T-helper 2 cell treated with Interferon-gamma antibody and Interleukin-4, amounts not matched to agents 100 ng/mL and 5 ng/mL, for 36 hours (primary cell): ENCODE results near the gene ZNF384. TPM values are rescaled to one million over a fixed set of nuclear protein-coding genes. Genes with fewer than 3 reads are reported as not detected.

ENCODE experiments used
- intact Hi-C: fragments of 100-400 bp; cut with micrococcal nuclease; formaldehyde crosslinking; loops from one replicate; pipeline ENCODE4 v1.15.1; 2023
- total RNA-seq: library from RNA; stranded (reverse); gene quantifications from 2 replicates; pipeline ENCODE4 v1.2.3, GENCODE V29; 2022

Gene ZNF384
- total RNA-seq, 1 donor from 2014 or later, result 86.1 TPM

DNA sequence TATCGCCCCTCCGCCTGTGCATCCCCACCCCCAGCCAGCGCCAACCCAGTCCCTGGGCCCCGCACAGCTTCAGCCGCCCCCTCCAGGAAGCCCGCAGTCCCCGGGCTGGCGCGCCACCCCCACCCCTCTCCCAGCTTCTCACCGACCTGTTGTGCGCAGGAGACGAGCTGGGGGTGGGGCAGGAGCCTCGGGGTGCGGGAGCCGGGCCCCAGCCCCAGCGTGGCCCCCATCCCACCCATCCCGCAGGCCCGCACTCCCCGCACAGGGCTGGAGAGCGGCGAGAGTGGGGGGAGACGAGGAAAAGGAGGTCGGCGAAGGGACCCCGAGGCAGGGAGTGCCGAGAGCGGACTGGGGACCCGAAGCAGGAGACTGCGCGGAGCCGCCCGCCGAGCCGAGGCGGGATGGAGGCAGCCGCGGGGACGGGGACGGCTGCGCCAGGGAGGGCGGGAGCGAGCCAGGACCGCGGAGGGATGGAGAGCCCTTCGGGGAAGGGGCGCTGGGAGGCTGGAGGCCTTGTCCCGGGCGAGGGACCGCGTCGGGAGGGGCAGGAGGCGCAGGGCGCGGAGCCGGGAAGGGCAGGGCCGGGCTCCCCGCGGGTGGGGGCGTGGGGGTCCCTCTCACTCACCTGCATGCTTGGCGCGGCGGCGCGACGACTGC lies 10.9 kb upstream of the ZNF384 start:
- intact Hi-C loops, result loop anchor here (1.0 to 5.0 kb wide), 2 partner anchors 11 to 92 kb away; partner anchors contain the start of gene ZNF384

DNA sequence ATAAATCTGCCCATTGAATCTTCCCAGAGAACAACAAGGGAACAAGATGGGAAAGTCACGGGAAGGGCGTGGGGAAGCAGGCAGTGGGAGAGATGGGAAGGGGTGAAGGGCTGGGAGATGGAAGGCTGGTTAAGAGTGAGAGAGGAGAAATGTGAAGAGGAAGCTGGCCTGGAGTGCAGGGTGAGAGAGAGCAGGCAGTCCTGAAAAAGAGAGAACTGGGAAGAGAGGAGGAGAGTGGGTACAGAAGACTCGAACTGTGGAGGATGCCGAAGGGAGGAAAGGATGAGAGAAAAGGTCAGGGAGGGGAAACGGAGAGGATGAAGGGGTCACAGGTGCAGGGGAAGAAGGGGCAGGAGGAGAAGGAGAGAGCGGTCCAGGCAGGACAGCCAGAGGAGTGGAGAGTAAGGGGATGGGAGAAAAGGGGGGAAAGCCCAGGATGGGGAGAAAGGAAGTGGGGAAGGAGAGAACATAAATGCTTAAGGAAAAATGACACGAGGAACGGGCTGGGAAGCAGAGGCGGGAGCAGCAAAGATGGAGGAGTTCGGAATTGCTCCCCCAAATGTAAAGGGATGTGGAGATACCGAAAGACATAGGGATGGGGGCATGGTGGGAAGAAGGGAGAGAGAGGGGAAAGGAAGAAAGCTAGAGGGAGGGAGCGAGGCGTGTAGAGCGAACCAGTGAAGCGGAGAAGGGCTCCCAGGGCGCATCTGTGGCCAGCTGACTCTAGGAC lies 10.2 kb upstream of the ZNF384 start:
- intact Hi-C loops, result no loop called here

DNA sequence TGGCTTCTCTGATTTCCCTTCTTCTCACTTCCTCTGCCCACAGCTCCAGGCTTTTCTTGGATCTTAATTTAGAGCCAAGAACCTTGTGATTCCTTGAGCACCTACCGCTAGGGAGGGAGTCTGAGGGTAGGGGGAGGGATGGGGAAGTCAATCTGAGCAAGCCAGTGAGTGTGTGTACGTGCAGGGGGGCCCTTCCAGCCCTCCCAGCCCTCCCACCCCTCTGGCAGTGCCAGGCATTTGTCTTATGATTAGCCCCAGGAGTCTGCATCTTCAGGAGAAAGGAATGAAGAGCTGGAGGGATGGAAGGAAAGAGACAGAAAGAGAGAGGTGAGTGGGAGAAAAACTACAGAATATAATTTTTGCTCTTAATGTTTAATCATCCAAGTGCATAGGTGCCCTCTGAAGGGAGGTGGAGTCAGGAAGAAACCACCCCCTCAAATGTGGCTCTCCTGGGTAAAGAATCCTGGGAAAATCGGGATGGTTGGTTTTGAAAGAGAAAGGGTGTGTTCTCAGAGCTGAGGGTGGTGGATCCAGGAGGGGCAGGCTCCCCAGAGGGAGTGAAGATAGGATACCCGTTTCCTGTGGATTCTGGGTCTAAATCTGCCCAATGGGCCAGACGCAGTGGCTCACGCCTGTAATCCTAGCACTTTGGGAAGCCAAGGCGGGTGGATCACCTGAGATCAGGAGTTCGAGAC lies 9.3 kb upstream of the ZNF384 start:
- intact Hi-C loops, result no loop called here

DNA sequence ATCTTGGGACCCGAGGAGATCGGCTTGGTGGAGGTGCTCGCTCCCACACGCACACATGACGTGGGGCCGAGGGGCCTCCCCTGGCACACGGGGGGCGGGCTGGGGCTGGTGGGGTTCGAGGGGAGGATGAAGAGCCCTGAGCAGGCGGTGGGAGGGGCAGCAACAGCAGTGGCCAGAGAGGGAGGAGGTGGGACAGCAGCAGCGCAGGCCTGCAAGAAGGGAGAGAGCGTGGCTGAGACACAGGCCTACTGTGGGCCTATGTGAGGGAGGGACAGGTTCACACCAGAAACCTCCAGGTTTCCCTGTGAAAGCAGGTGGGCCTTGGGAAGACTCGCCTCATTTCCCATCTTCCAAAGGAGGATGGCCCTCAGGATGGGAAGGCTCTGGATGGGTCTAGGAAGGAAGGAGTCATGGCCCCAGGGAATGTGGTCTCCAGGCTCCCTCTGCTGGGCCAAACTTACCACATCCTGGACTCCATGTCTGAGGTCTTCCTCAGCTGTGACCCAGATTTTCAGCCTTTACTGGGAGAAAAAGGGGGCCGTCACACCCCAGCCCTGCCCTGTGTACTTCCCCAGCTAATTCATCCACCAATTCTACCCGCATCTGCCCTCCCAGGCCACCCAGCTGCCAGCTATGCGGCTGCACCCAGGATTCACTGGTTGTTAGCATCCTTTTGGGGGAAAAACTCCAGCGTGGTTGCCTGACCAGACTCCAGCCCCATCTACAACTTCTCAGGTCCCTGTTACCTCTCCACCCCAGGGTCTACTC lies 8.6 kb upstream of the ZNF384 start:
- intact Hi-C loops, result no loop called here

DNA sequence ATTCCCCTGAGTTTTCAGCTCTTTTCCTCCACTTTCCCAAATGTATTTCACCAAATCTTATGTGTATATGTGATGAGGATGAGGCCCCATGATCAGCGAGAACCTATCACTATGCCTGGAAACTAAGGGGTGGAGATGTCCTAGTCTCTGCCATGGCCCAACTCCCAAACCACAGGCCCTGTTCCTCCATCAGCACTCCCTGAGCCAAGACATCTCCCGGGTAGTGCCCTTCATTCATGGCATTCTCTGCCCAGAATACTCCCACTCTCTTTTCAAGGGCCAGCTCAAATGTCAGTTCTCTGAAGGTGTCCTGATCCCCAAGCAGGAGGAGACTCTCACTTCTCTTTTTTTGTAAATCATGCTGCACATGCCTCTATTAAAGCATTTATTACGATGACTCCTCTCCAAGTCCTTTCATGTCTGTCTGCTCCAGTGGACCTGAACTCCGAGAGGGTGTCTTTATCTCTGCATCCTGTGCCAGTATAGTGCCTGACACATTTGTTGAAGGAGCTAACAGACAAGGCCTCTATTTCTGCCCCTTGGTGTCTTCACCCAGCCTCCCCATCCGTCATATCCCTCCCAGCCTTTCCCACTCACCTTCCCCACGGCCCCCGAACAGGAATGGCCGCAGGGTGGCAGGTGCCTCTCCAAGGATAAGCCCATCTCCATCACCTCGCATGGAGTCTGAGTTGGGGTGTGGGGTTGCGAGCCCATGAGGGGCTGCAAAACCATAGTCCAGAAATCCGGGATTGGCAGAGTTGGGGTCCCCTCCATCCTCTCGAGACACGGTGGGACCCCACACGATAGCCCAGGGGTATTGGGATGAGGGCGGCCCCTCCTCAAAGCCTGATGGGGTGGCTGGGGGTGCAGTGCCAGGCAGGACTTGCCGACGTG lies 7.8 kb upstream of the ZNF384 start:
- intact Hi-C loops, result no loop called here

DNA sequence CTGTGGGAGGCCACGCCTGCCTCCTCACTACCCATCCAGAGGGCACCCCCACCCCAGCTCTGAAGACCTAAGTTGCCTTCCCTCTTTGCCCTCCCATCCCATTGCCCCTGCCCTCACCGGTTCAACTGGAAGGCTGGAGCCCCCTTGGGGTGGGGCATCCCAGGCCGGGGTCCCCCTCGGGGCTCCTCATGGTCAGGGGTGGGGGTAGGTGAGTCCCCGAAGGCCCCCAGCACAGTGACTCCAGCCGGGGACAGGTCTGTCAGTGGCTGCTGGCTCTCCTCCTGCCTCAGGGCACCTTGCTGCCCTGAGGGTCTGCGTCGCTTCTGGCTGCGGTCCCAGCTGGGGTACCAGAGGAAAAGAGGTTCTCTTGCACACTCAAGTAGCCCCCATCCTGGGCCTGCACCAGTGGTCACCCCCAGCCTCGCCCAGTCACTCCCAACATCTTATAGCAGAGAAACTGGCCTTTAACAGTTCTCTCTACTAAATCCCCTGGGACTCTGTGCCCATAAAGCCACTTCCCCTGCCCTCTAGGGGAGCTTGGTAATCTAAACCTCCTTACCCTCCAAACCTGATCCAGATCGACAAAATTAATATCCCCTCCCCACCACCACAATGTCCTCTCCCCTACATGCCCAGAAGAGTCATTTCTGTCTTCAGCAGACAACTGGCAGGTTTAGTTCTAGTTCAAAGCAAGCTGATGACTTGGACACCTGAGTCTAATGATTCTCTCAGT lies 6.3 kb upstream of the ZNF384 start:
- intact Hi-C loops, result no loop called here

DNA sequence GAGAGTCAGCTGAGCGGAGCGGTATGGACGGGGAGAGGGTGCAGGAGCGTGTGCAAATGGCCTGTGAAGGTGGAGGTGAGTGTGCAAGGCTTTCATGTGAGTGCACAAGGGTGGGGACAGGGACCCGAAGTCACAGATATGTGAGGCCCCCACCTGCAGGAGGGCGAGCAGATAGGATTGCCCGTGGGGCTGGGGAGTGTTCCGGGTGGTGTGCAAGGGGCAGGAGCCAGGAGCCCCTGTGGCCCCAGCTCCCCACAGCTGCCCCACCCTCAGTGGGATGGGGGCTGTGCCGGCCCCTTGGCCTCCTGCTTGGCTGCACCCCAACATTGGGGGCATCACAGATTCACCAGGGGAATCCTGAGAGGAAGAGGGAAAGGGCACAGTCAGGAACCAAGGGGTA lies 5.5 kb upstream of the ZNF384 start:
- intact Hi-C loops, result no loop called here

DNA sequence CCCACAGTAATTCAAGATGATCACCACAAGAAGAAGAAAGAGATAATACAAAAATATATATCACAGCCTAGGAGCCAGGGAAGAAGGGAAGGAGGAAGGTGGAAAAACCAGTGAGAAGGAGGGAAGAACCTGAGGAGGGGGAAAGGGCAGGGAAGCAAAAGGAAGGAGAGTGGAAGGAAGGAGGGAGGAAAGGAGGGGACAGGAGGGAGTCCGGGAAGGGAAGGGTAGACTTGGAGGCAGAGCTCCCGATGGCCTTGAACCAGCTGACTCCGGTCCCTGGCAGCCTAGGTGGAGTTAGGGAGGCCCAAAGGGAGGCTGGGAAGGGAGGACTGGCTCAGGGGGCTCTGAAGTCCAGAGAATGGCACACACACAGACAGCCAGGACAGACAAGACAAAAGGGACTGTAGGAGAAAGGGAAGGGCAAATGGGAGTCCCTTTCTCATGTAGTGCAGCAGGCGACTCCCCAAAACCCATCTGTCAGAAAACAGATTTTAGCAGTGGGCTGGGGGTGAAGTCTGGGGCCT lies 4.7 kb upstream of the ZNF384 start:
- intact Hi-C loops, result no loop called here

DNA sequence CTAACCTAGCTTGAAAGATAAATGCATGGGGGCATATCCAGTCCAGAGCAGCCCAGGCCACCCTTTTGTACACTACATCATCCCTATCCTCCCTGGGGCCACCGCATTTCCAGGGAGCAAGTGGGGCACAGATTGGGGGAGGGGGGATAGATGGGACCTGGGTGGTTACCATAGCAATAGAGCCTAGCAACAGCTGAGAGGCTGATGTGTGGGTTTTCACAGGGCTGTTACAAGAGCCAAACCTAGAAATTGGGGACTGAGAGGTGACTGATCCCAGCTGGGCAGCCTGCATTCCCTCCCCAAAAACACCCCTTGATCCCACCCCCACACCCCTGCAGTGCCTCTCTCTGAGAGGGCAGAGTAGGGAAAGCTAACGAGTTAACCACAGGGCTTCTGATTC lies 3.7 kb upstream of the ZNF384 start:
- intact Hi-C loops, result no loop called here

DNA sequence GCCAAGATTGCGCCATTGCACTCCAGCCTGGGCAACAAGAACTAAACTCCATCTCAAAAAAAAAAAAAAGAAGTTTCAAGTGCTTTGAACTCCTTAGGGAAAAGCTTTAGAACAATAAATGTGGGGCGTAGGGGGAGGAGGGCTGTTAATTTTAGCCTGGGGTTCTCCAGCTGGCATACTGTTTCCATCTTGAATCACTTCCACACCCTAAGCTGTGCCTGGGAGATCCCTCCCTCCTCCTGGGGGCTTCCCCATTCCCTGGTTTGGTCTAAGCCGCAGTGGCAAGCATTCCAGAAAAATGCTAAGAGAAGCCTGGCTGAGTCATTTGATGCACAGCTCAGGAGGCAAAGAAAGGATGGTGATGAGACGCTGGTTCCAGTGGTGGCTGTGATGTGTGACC lies 2.3 kb upstream of the ZNF384 start:
- intact Hi-C loops, result no loop called here

DNA sequence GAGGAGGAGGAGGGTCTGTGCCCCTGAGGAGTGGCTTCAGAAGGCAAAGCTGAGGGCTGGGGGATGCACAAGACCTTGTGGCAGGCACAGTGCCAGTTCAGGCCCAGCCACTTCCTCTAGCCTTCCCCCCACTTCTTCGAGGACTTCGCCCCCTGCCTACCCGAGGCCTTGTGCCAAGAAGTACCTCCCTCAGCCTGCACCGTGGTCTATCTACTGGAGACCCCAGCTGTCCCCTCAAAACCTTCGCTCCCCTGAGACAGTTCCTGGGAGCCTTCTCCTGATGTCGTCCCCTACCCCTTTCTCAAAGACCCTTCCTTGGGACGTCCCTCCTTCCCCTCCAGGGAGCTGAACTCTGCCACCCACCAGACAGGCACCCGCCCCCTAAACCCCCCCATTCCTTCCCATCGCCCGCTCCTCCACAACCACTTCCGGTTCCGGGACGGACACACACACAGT lies 604 bp downstream of the ZNF384 start:
- intact Hi-C loops, result loop anchor here (2.0 to 5.0 kb wide), 4 partner anchors 79 to 194 kb away; partner anchors contain the start of genes NCAPD2, P3H3, PTMS and SPSB2

DNA sequence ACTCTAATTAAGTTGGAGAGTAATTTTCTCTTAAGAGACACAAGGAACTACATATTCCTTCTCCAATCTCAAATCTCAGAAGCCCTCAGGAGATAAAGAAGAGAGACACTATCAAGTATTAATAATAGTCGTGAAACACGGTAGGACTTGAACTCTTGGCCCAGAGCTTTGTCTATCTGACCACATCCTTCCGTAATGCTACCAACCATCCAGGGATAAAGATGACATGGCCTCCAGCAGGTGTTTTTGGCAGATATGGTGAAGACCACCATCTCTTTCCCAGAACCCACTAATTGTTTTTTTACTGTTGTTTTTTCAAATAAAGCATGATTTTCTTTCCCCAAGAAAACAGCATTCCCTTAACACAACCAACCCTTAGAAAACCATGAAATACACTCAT lies 3.4 kb downstream of the ZNF384 start:
- intact Hi-C loops, result loop anchor here (5.0 kb wide), 2 partner anchors 81 to 141 kb away; partner anchors contain the start of genes P3H3 and PTMS

DNA sequence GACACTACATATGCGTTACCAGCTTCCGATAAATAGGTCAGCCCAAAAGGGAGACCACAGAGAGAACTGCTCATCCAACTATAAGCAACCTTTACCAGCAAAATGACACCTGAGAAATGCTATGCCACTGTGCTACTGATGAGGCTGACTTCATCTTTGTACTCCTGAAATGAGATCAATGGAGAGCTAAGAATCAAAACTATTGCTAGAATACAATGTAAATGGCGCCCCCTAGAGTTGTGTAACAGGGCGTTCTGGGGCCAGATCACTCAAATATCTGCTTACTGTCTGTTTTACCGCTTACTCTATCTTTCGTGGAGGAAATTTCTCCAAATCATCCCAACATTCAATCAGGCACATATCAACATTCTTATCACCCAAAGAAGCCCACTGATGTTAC lies 4.6 kb downstream of the ZNF384 start:
- intact Hi-C loops, result loop anchor here (5.0 kb wide), 2 partner anchors 83 to 143 kb away; partner anchors contain the start of genes P3H3 and PTMS

DNA sequence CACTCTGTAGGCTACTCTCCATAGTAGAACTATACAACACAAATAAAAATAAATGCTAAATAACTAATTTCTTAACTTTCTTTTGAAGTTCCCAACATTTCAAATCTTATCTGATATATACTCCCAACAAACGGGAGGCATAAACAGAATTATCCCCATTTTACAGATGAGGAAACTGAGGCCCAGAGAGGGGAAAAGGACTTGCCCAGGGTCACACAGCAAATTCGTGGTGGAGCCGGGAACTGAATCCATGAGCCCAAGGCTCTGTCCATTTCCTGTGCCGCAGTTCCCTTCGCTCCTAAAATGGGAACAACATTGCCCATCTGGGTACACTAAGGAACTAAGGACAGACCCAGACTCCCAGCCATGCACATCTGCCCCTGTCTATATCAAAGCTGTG lies 12.2 kb downstream of the ZNF384 start:
- intact Hi-C loops, result no loop called here

DNA sequence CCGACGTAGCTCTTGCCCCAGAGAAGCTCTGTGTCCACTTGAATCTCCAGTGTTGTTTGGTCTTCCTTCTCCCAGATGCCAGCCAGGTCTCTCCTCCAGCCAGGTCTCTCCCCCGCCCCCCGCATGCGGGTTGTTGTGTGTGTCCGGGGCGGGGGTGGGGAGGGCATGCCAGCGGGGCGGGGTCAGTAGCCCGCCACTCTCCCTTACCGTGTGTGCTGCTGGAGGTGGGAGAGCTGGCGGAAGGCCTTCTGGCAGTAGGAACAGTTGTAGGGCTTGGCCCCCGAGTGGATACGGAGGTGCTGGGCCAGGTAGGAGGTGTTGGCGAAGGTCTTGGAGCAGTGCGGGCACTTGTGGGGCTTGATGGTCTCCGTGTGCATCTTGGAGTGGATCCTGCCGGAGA lies 17.0 kb downstream of the ZNF384 start:
- intact Hi-C loops, result no loop called here

DNA sequence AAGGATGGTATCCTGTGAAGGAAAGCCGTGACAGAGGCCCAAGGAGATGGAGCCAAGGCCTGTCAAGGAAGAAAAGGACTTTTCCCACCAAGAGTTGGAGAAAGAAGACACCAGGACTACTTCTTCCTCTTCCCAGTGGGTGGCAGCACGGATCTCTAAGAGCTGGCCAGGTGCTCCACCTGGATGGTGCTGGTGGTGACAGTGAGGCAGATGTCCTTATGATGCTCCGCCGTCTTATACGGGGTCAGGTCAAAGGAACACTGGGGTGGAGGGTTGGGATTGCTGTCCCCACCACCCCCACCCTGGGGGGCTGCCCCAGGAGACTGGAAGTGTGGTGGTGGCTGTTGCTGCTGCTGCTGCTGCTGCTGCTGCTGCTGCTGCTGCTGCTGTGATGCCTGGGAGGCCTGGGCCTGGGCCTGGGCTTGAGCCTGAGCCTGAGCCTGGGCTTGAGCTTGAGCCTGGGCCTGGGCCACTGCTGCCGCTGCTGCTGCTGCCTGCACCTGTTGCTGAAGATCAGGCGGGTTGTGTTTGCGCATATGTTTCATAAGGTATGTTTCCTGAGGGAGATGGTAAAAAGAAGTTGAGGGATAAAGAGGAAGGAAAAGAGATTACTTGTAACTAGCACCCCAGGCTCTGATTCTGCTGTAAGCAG lies 21.5 kb downstream of the ZNF384 start:
- intact Hi-C loops, result no loop called here

DNA sequence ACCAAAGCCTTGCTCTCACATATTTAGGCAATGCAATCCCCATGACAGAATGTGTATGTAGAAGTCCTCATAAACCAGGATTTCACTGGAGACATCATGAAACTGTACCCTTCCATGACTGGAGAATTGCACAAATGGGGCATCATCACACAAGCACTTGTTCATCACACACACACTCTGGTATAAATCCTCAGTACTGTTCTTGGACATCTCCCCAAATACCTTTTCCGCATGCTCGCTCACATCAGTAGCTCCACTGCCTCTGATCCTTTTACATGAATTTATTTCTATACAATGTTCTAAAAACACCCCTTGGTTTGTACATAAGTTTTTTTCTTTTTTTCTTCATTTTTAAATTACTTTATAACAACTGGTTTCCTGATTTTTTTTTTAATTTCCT lies 23.0 kb downstream of the ZNF384 start:
- intact Hi-C loops, result no loop called here

DNA sequence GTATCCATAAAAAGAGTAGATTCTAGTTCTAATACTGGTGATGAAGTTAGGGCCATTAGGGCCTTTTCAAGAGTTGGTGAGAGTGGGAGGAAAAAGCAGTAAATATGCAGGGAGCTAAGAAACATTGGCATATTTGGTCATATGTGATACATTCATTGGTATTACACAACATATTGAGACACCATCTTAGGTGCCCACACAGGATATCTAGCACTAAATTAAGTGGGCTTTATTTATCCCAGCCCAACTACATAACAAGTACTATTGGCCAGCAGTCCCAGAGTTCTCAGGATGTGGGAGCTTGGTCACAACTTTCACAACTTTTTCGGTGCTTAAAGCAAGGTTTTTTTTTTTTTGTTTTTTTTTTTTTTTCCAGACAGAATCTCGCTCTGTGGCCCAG lies 24.3 kb downstream of the ZNF384 start:
- intact Hi-C loops, result loop anchor here (5.0 kb wide), 1 partner anchor 133 kb away; the partner anchor contains the start of gene GAPDH
